Stimulated activated CD4-positive, alpha-beta T cell treated with anti-CD3 and anti-CD28 coated beads, Interleukin-15, amount 100 ng/mL, for 48 hours (primary cell): Measurements from ENCODE around the gene GALNT1.

Experiments
- DNase-seq, 2 donors: peaks; one replicate each; pipeline ENCODE4 v3.0.0-alpha.2; 2020; ENCODE audit warnings: low read depth in 2 of 2

The GALNT1 gene

DNA sequence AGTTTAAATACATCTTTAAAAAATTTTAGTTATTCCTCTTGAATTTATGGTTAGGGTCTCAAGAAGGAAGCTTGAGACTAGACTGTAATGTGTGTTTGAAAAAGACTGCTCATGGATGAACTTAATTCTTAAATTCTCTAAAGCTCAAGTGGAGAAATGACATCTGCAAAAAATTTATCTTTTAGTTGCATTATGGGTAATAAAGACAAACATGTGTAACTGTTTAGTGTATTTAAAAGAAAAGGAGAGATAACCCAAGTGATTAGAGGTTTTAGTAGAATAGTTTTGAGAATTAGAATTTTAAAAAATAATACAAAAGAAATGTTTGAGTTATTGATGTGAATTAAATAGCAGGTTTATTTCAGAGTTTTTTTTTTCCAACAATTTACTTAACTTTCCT, 36.7 kb downstream of the GALNT1 start:
- DNase-seq: no peak

DNA sequence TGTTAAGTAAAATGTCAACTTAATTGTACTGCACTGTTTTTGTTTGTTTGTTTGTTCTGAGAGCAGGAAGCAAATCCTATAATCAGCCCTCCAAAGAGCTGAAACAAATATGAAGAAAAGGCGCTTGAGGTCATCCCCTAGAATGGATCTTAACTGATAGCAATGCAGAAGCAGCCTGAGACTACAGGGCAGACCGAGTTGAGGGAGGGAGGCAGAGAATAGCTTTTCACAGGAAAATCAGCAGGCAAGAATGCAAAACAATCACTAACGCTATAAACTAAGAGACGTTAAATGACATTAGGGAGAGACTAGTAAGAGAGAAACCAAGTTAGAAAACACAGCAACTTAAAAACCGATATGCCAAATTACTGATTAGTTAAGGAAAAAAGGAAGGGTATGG, 37.2 kb downstream of the GALNT1 start:
- DNase-seq: no peak

DNA sequence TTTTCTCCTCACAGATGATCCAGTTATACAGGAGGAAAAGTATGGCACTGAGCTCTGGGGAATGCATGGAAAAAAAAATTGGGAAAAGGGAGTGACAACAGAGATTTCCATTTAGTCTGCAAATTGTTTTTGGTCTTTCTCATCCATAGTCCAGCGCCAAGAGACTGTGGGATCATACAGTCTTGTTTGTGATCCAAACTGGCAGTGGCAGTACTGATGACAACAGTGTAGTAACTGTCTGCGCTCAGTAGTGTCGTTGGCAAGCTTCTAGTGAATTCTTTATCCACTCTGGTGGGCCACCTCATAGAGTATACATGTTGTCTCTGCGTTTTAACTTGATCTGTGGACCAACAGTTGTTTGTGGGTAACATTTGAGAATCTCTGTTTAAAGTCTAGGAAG, 37.9 kb downstream of the GALNT1 start:
- no peak for DNase-seq

DNA sequence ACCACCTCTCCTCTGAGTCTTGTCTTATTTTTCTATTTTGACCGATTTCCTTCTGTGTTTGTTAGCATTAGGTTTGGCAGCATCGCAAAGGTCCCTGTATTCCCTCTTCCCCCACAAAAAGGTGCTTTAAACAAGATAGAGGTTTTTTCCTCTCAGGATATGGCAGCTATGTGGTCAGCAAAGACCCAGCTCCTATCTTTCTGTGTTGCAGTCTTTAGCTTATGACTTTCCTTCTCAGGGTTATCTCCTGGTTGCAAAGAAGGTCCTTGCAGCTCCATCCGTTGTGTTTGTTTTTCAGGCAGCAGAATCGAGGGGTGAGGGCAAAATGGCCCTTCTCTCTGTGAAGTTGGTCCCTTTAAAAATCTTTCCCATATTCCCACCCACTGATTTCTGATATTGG, 38.4 kb downstream of the GALNT1 start:
- no peak for DNase-seq

DNA sequence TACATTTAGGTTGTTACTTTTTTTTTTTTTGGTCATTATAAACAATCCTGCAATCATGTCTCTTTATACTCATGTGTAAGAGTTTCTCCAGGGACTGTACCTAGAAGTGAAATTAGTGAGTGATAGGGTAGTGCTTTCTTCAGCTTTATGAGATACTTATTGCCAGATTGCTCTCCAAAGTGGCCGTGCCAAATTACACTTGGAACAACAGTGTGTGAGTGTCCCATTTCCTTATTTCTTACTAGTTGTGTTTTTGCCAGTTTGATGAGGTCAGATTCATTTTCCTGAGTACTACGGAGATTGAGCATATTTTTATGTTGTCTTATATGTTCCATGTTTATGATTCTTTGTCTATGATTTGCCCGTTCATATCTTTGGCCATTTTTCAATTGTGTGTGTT, 39.2 kb downstream of the GALNT1 start:
- no peak for DNase-seq

DNA sequence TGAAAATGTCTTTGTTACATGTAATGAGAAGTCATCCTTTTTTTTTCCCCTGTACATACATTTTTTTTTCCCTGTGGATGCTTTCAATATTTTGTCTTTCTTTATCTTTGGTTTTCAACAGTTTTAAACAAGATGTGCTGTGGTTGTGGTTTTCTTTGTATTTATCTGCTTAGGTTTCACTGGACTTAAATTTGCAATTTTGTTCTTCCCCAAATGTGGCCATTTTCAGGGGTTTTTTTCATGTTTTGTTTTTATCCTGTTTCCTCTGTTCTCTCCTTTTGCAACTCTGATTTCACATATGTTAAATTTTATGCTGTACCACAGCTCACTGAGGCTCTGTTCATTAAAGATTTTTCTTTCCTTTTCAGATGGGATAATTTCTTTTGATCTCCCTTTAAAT, 41.7 kb downstream of the GALNT1 start:
- DNase-seq: no peak

DNA sequence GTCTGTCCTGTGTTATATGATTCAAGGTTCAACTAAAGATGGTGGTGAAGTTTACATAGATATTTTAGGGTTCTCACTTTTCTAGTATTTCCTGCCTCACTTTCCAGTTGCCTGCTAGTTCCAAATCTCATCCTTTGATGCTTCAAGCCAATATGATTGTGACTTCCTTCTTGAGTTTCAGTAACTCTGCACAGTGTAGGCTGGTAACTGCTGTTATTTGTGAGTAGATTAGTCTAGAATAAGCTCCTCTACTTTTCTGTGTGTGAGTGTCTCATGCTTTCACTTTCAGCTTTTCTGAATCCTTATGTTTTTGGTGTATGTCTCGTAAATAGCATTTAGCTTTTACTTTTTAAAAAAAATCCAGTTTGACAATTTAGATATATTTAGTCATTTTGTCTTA, 42.6 kb downstream of the GALNT1 start:
- no peak for DNase-seq

DNA sequence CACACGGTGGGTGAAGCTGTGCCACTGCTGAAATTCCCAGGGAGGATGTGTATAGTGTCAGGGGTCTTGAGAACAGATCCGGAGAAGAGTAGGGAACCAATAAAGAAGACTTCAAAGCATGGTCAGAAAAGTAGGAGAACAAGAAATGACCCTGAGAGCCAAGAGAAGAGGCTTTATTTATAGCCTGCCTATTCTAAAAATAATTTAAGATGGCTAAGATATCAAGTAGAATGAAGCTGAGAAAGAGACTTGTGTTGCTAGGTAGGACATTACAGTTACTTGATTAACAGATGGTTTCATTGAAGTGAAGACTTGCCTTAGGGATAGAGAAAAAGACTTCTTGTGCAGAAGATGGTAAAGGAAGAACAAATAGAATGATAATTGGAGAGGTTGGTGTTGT, 43.7 kb downstream of the GALNT1 start:
- no peak for DNase-seq

DNA sequence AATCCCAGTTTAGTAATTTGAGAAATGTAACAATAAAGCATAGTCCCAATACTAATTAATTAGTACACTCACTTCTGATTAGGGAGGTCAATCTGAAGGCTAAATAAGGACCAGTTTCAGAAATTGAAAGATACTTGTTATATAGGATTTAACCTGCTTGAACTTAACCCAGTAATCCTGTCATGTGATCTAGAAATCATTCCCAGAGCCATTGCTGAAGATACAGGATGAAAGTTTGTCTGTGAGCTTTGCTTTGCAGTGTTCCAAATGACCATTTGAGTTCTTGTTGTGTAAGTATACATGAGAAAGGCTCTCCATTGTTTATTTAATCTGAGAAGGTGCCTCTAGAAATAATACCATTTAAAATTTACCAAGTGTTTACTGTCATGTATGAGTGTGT, 52.2 kb downstream of the GALNT1 start:
- no peak for DNase-seq

DNA sequence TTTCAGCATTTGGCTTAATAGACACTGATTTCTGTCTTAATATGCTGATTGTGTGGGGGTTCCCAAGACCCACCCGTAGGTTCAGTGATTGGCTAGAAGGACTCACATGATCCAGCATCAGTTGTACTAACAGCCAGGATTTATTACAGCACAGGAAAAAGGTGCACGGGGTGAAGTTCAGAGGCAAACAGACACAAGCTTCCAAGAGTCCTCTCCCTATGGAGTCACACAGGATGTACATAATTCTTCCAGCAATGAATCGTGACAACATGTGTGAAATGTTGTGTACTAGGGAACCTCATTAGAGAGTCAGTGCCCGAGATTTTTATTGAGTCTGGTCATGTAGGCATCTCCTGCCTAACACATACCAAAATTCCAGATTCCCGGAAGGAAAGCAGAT, 52.8 kb downstream of the GALNT1 start:
- no peak for DNase-seq

DNA sequence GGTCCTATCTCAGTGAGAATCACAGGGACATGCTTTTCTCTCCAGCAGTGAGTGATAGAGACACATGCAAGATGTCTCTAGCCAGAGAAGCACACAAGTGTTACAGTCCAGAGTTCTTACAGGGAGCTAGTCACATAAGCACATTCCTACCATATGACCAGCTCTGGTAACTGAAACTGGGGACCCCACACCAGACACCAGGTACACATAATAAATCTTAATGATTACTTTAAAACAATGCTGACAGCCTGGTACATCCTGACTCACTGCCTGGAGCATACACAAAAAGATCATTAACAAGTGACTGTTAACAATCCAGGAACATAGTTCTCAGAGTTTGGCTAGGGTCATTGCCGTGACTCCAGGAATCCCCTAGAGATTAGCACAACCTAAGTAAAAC, 53.6 kb downstream of the GALNT1 start:
- no peak for DNase-seq

DNA sequence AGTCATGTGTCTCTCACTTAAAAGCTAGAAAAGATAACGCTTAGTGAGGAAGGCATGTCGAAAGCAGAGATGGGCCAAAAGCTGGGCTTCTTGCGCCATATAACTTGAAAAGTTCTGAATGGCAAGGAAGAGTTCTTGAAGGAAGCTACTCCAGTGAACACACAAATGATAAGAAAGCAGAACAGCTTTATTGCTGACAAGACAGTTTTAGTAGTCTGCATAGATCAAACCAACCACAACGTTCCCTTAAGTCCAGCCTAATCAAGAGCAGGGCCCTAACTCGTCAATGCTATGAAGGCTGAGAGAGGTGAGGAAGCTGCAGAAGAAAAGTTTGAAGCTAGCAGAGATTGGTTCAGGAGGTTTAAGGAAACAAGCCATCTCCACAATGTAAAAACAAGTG, 55.7 kb downstream of the GALNT1 start:
- no peak for DNase-seq

DNA sequence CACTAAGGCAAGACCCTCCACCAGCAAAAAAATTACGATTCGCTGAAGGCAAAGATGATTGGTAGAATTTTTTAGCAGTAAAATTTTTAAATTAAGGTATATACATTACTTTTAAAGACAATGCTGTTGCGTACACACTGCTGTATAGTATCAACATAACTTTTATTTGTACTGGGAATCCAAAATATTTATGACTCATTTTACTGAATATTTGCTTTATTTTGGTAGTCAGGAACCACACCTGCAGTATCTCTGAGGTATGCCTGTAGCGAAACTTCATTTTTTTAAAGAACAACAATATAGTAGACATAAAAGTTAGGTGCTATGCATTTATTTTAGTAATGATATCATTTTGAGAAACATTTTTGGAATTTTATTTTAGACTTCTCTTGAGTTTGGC, 57.8 kb downstream of the GALNT1 start:
- DNase-seq: no peak

DNA sequence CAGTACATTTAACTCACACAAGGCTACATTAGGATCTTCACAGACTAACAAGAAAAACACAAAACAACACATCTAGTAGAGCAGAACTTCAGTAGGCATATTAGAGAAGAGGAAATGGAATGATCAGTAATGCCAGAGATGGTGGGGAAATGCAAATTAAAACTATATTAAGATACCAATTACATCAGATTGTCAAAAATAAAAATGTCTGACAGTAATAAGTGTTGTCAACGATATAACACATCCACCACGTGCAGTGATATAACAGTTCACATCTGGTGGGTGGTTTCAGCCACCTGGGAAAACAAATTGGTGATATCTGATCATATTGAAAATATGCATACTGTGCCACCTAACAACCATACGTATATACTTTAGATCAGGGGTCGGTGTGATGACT, 59.9 kb downstream of the GALNT1 start:
- DNase-seq: no peak

DNA sequence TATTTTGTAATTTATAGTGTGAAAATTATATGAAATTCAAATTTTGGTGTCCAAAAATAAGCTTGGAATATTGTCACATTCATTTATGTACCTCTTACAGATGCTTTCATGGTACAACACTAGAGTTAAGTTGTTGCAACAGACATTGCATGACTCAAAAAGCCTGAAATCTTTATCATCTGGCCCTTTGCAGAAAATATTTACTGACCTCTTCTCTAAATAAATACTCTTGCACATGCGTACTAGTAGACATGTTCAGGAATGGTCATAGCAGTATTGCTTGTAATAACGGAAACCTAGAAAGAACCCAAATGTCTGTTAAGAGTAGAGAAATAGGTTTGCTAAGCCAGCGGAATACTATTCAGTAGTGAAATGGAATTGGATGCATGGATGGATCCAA, 60.4 kb downstream of the GALNT1 start:
- no peak for DNase-seq

DNA sequence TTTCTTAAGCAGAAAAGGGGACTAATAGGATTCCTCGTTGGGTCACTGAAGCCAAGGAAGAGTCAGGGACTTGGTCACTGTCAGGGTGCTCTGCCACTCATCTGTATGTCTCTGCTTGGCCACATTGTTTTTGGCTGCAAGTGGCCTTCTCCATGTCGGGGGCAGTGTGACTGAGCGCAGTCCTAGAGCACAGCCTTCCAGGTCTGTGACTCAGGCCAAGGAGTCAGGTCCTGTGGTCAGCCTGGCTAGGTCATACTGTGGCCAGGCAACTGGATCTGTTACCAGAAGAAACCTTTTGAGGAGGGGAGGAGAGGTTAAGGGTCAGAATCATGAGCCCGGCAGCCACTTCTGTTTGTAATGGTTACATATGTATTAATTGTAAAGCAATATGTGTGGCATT, 61.3 kb downstream of the GALNT1 start:
- DNase-seq: no peak

DNA sequence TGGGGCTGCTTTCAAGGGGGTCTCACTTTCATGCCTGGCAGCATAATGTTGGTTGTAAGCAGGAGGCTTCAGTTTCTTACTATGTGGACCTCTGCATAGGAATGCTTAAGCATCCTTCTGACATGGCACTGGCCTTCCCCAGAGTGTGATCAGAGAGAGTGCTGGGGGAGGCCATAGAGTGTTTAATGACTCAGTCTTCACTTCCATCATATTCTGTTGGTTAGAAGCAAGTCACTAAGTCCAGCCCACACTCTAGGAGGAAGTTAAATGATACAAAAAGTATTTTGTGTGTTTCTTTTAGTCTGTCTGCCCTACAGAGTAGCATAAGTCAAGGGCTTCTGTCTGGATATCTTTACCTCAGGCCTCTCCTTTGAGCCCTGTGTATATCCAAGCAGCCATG, 64.9 kb downstream of the GALNT1 start:
- DNase-seq: no peak

DNA sequence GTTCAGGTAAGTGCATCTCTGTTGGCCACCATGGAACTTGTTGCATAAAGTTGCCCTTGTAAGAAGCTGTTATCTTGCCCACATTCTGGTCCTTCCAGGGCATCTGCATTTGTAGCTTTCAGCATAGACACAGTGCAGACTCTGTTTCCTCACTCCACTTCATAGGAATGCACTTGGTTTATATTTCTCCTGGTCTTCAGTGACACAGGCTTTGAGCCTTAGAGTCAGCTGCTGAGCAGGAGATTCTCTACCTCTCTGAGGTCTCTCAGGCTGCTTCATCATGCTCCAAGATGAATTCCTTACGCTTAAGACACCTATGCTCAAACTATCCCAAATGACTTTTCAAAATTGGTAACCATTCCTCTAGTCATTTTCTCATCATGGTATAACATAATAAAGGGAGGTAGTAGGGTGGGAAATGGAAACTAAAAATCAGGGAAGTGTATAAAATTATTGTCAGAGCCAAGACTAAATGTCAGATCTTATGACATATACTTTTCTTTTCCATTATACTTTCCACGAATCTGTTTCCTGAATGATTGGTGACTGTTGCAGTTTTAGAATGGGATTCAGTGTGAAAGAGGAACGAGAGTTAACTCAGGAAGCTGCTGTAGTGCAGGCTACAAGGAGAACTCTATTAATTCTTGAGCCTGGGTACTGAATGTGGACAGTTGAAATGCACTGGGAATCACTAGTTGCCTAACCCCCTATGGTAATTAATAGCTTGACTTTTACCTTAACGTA, 72.0 kb downstream of the GALNT1 start:
- no peak for DNase-seq

DNA sequence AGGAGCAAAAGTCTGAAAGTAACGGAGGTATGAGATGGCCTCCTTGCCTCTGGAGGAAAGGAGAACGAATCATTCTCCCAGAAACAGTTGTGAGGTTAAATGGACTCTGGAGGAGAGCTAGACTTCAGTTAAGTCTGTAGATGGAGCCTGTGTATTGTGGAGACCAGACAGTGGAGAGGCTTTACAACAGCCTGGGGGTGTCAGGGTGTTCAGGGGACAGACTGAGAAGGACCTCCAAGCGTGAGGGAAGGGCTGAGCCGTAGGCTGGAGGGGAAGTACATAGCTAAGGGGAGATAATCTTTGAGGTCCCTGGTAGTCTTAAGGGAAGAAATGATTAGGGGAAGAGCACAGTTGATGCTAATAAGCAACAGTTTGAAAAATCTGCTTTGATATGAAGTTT, 76.6 kb downstream of the GALNT1 start:
- DNase-seq: no peak

DNA sequence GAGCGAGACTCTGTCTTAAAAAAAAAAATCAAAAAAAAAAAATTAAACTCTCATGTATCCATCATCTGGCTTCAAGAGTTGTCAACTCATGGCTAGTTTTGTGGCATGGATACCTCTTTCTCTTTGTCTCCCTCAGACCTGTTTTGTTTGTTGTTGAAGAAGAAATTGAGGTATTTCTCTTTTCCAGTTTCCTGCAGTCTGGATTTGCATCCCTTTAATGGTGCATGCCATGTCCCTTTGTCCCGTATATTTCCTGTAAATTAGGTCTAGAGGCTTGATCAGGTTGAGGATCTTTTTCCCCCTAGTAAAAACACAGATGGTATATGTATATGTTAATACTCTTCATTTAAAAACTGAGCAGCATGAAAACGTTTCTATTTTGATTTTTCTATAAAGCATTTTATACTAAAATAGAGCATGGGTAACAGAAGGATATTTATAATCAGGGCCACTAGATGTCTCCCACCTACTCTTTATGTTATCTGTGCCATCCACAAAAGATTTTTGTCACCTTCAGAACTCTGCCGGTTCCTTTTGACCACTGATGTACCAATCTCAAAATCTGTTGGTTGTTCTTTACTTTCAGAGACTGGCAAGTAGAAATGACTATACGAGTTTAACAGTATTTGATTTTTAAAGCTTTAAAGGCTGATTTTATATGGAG, 80.1 kb downstream of the GALNT1 start:
- DNase-seq: no peak

DNA sequence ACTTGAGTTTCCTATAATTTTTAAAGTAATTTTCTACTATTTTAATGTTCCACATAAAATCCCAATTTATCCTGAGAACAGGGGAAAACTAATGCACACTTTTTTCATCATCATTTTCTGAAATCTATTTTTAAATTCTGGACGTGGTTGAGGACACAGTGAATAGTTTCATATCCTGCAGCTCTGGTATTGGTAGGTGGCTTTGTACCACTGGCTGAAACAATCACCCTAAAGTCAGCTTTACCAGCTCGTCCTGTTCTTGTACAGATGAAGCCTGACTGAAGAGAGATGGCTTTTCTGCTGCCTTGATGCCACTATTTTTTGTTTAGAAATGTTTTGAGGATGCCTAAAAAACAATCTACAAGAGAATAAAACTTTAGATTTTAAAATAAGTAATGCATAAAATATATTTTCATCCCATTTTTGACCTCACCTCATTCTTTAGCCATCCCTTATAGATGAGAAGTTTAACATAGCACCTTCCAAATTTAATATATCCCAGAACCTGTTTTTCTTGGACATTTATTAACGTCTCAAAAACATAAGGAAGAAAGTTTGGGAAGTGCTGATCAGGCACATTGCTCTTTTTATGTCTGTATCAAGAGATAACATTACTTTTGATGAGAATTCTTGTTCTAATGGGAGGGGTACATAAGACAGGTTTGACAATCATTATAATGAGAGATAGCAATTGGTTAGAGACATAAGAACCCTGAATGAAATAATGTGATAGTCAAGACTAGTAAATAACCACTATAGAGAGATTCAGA, 80.9 kb downstream of the GALNT1 start:
- no peak for DNase-seq

DNA sequence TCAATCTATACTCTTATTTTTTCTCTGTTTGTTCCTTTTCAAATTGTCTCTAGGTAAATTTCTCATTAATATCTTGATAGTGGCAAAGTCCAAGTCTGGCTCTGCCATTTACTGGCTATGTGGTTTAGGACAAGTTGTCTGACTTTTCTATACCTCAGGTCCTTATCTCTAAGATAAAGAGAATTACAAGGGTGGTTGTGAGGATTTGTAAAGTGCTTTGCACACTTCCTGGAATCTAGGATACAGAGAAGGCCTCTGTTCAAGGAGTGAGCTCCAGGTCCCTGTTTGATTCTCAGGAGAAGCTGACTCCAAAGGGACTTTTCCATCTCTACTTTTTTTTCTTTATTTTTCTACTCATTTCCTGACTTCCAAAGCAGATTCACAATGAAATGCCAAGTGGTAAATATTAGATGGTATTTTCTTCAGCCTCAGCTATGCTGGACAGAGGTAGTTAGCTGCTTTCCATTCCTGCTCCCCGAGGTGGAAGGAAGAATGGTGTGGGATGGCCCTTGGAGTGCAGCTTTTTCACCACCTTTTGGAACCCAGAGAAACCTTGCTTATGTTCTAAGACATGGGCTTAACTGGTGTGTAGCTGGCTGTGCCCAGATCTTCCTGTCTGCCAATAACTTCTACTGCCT, 90.5 kb downstream of the GALNT1 start:
- no peak for DNase-seq

DNA sequence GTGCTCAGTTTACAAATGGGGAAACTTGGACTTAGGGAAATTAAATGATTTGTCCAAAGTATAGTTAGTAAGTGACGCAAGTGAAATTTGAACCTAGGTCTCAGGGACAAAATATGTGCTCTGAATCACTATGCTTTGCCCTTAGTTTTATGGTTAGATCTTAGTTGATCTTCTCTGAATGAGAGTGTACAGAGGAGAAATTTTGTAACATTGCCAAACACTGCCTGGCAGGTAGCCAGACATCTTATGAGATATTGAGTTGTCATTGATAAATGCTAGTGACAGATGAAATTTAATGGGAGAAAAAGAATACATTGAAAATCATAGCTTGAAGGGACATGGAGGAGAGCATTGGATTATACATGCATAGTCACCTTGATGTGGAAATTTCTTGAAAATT, 91.4 kb downstream of the GALNT1 start:
- no peak for DNase-seq
